Left ventricle myocardium superior (tissue), 1 donor: ENCODE measurements around the gene FAT2. TPM values are rescaled to one million over a fixed set of nuclear protein-coding genes. Genes with fewer than 3 reads are reported as not detected.
"Not testable (repeated sequence)": the region's sequence is repeated elsewhere in the genome, so short reads cannot be mapped to it uniquely, and the experiment has no call there.

Experiments
- ATAC-seq: fragments of 200-7000 bp; cut with Tn5 transposase; one replicate; pipeline ENCODE4 v1.9.1; 2020; ENCODE audit warnings: mild to moderate bottlenecking, moderate library complexity
- DNase-seq: peaks from one replicate; pipeline ENCODE4 v3.0.0-alpha.2; 2020
- intact Hi-C: fragments of 100-400 bp; cut with micrococcal nuclease; formaldehyde crosslinking; loops from one replicate; pipeline ENCODE4 v1.11.0; 2022
- total RNA-seq: library from RNA; stranded (reverse); fragmentation: NEBNext Ultra II Directional; extraction: Animal tissue kit (Norgen Biotek cat#: 25700); gene quantifications from one replicate; pipeline ENCODE4 v1.2.1, GENCODE V29; 2021
- donor health status: DM: no; HTN: yes; CAD: no; lungs with severe emphysema.

The FAT2 gene
- total RNA-seq, 1 donor from 2014 or later: not detected

DNA sequence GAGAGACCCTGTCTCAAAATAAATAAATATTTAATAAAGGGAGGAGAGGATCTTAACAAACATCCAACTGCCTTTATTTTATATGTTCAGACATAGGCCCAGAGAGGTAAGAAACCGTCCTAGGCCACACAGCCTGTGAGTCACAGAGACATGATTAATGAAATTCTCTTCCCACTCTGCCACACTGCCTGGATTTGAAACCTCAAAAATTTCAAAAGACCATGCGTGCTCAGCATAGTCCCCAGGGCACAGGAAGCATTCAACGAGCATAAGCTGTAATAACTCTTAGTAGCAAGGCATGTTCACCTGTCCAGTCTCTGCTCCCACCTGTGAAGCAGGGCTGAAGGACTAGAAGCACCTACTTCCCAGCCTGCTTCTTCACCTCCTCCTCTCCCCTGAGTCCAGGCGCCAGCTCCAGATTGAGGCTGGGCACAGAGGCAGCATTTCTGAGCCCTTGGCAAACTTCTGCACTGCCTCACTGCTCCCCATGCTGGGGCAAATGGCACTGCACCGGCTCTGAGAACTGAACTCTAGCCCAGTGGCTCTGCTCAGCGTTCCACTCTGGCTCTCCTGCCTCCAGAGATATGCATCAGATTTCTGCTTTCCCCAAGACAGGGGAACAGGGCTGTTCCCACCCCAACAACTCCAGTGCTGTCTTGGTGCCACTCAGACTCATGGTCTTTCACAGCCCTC lies 1.1 kb downstream of the FAT2 start:
- DNase-seq: no peak
- ATAC-seq: no peak
- intact Hi-C loops: no loop called here

DNA sequence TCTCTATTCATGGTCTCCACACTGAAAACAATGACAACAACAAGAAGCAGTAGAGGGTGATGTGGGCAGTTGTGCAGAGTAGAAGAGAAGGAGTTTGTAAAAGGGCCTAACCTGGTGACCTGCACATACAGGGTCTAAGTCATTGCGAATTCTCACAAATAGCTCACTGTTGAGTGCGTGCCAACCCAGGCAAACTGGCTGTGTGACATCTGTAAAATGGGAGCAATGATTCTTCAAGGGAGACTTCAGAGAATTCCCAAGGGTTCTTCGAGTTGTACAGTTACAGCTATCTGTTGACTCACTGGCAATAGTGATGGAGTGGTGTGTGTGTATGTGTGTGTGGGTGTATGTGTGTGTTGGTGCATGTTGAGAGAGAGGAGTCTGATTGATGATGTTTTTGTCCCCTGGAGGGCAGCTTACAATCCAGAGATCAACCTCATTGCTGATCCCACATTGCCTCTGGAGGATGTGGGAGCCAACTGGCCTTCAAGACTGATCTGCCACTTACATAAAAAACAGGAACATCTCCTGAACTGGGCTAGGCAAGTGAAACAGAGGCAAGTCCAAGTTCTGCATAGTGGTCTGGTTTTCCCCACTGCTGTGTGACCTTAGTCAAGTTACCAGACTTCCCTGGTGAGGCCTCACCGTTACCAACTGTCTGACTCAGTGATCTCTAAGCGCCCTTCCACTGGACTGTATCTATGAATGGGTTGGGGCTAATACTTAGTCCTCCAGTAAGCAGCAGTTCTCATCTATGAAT lies 3.2 kb downstream of the FAT2 start:
- intact Hi-C loops: no loop called here
- no peak for DNase-seq
- ATAC-seq: no peak

DNA sequence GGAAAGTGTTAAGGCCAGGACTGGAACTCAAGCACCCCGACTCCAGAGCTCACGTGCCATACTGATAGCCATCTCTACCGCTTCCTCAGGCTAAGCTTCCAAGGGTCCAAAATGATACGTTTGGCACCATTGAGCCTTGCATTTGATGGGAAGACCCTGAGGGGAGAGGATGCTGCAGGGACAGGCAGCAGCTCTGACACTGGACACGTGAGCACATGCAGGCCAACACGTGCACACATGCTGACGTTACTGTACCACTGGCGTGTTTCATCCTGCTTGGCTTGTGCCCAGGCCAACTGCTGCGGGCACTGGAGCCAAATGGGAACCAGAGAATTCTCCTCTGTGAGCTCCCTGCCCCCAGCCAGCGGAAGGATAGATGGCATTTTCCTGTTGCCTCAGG lies 5.2 kb downstream of the FAT2 start:
- peak; percentile 60 for DNase-seq
- intact Hi-C loops: no loop called here
- no peak for ATAC-seq

DNA sequence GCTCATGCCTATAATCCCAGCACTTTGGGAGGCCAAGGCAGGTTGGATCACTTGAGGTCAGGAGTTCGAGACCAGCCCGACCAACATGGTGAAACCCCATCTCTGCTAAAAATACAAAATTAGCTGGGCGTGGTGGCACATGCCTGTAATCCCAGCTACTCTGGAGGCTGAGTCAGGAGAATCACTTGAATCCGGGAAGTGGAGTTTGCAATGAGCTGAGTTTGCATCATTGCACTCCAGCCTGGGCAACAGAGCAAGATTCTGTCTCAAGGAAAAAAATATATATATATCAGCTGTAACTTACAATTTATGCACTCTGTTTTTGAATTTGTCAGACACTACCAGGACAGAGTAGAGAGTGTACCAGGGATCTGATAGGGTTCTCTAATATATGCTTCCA lies 5.8 kb downstream of the FAT2 start:
- intact Hi-C loops, ATAC-seq, DNase-seq: not testable (repeated sequence)

DNA sequence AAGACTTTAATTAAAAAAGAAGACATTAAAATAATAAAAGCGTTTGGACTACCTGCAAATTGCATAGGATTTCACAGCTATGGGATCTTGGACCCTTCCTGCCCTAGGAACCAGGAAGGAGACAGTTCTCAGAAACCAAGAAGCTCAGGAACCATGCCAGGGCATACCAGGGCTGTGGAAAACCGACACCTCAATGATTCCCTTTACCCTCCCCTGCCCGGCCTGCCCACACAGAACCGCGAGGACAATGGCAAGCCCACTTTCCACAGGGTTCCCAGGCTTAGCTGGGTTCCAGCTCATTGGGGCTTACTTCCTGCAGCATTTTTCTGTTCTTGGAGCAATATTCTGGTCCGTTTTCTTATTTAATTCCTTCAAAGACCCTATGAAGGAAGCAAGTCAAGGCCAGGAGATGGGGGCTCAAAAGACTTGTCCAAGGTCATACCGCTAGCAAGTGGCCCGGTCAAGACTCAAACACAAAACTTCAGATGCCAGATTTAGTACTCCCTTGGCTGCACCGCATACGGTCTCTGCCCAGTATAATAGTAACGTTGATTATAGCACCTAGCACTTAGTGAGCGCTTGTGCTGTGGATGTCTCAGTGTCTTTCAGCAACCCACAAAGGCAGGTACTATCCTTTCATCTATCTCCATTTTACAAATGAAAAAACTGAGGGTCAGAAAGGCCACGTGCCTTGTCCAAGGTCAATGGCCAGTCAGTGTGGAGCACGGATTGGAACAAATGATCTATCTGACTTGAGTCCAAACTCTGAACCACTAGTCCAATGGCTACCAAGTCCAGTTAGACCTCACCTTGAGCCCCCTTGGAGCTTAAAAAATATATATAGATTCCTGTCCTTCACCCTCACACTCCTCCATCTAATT lies 6.8 kb downstream of the FAT2 start:
- no peak for DNase-seq
- intact Hi-C loops: no loop called here
- no peak for ATAC-seq

DNA sequence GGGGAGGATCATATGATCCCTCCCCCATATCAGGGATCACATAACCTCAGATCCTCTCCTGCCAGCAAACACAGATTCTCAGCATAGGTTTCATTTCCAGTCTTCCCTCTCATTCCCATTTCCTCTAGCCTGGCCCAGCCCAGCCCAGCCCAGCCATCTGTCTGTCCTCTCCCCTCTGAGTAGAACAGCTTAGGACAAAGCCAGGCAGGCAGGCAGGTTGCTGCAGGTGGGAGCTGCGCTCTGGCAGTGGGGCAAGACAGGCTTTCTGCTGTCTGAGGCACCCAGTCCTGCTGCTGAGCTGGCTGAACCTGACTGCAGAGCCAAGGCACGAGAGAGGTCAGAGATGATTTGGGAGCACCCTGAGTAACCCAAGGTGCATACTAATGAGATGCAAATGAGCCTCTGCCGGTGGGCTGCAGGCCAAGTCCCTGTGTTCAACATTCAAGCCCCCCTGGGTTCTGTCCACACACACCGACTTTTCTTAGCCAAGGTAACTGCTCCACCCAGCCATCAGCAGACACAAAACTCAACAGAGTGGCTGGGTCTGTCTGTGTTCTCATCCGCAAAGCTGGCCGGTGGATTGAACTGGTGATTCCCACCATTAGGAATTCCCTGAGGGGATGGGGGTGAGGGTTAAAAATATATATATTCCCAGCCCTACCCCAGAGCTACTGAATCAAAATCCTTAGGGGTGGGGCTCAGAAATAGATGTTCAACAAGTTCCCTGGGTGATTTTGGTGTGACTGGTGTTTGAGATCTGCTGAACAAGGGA lies 9.1 kb downstream of the FAT2 start:
- no peak for ATAC-seq
- intact Hi-C loops: no loop called here
- no peak for DNase-seq

DNA sequence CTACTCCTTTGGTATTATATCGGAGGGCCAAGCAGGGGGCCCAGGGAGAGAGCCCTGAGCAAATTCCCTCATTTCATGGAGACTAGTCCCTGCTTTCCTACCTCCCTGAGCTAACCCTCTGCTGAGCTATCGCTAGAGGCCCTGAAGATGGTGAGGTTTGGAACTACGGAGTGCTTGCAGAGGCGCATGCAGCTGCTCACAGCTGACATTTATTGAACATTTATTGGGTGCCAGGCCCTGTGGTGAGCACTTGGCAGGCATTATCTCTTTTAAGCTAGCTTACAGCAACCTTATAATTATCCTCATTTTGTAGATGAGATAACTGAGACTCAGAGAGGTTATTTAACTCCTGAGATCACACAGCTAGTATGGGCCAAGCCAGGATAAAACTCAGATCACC lies 9.8 kb downstream of the FAT2 start:
- ATAC-seq: no peak
- intact Hi-C loops: no loop called here
- DNase-seq: no peak

DNA sequence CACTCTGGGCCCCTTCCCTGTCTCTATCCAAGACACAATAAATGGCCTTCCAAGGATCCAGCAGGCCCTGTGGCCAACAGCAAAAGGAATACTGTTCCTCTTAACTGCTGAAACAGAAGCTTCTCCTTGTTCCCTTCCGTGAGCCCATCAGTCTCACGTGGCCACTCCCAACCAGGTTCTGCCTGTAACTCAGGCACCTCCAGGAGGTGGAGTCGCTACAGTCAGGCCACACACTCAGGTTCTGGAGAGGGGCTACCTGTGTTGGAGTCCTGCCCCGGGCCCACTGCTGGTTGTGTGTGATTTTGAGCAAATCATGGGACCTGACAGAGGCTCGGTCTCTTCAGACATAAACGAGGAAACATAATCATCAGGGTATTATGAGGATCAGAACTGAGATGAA lies 10.3 kb downstream of the FAT2 start:
- DNase-seq (no peak), ATAC-seq (no peak)
- intact Hi-C loops: no loop called here

DNA sequence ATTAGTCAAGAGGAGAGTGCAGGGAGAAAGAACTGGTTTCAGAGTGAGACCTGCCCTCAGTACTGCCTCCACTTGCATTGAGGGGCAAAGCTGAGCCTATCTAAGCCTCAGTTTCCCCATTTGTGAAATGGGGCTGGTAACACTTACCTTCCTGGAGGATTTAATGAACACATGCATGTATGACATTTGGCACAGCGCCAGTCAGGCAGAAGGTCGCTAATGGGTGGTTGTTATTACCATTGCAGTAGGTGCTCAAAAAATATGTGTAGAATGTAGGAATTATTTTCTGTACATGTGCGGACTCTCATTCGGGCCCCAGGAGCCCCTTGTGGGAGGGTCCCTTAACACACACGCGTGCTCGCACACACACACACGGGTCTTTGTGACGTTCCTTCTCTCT lies 10.9 kb downstream of the FAT2 start:
- ATAC-seq (no peak), DNase-seq (no peak)
- intact Hi-C loops: no loop called here

DNA sequence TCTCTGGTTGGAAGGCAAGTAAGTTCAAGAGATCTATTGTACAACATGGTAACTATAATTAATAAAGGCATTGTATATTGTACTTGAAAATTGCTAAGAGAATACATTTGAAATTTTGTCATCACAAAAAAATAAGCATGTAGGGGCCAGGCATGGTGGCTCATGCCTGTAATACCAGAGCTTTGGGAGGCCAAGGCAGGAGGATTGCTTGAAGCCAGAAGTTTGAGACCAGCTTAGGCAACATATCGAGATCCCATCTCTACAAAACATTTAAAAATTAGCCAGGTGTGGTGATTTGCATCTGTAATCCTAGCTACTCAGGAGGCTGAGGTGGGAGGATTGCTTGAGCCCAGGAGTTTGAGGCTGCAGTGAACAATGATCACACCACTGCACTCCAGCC lies 12.0 kb downstream of the FAT2 start:
- not testable (repeated sequence) for ATAC-seq

DNA sequence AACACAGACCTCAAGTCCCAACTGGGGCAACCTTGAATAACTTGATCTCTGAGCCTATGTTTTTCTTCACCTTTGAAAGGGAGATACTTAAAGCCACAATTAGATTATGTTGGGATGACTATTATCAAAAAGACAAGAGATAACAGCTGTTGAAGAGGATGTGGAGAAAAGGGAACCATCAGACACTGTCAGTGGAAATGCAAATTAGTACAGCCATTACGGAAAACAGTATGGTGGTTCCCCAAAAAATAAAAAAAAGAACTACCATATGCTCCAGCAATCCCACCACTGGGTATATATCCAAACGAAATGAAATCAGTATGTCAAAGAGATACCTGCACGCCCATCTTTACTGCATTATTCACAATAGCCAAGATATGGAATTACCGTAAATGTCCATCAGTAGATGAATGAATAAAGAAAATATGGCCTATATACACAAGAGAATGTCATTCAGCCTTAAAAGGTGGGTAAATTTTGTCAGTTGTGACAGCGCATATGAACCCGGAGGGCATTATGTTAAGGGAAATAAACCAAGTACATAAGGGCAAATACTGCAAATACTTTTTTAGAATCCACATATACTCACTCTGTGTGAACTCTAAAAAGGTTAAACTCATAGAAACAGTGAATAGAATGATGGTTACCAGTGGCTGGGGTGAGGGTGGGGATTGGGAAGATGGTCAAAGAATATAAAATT lies 12.7 kb downstream of the FAT2 start:
- ATAC-seq: no peak
- intact Hi-C loops: no loop called here
- no peak for DNase-seq

More for the DNA sequence above, 12.0 kb downstream of the FAT2 start:
- intact Hi-C loops, DNase-seq: not testable (repeated sequence)

DNA sequence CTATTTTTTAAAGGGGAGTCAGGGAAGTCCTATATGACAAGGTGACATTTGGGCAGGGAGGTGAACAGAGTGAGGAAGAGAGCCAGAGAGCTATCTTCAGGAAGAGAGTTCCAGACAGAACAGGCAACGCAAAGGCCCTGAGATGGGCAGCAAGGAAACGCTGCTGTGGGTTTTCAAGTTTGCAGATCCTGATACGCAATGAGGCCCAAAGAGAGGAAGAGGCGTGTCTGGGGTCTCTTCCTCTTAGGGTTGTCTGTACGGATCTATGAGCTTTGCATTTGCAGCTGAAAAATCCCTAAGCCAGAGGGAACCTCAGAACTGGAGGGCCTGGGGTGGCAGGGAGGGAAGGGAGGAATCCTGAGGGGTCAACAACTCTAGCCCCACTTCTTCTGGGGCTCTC lies 13.6 kb downstream of the FAT2 start:
- peak; percentile 49 for ATAC-seq
- no peak for DNase-seq
- intact Hi-C loops: no loop called here

DNA sequence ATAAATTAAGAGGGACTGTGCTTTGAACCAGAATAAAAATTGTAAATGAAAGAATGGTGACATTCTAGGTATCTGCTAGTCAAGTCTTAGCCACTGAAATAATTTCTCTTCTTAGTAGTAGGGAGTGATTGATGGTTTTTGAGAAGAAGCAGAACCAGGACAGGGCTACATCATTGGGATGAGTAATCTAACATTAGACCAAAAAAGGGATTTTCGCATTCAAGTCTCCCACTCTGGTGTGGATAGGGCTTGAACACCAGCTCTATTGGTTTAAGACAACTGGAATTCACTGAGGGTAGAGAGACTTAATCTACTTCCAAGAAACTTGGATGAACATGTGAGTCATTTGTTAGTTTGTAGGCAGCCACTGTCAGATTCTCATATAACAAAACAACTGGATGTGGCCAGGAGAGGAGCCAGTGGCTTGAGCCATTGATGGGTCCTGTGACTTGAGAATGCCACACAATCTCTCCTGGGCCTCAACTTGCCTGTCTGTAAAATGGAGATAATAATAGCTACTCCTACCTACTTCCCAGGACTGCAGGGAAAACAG lies 16.6 kb downstream of the FAT2 start:
- ATAC-seq (no peak), DNase-seq (no peak)
- intact Hi-C loops: no loop called here

DNA sequence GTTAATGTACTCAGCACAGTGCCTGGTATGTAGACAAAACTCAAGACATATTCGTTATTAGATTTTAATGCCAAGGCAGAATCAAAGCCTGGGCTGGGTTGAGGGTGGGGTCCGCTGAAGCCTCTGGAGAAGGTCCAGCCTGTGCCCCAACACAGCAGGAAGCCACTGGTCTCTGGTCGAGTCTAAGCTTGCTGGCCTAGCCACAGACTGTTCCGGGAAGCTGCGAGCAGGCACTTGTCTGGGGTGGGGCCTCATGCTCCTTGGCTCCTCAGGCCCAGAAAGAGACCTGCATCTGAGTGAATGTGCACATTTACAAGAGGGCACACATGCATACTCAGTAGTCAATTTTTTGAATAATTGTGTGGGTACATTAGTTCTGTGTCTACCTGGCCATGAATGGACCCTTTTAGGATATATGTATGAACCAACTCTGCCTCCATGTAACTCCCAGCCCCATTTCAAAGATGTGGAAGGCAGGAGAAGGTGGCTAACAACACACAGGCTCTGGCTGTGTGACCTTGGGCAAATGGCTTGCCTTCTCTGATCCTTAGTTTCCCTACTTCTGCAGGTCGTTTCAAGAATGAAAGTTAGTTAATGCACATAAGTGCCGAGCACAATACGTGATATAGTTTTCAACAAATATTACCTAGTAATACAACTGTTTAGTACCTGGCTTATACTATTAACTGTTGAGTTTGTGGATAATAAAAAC lies 18.3 kb downstream of the FAT2 start:
- DNase-seq (no peak), ATAC-seq (no peak)
- intact Hi-C loops: no loop called here

DNA sequence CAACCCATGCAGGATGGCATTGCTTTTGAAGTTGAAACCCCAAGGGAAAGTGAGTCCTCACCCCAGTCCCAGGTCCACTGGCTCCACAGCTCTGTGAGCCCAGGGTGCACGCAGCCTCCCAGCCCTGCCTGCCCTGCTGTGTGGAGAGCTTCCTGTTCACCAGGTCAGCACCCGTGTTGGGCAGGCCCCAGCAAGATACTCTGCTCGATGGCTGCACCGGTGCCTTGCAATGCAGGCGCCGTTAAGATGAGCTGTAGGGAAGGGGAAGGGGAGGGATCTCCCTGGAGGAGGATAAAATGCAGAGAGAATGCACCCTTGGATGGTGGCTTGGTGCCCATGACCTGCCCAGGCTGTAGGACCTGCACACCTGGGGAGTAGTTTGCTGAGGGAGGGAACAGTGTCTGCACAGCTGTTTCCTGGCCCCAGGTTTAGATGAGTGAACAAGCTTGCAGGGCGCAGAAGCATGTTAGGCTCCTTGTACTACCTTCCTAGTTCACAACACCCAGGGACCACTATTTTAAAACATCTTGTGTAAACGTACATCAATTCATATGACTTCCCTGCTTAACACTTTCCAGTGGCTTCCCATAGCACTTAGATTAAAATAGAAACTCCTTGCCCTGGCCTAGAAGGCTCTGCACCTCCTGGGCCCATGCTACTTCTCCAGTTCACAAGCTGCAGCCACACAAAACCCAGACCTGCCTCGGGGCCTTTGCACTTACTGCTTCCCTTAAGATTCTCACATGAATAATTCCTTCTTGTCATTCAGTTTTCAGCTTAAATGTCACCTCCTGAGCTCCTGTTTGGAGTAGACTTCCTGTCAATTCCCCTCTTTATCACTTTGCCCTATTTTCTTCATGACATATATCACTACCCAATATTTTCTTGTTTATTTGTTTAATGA lies 19.6 kb downstream of the FAT2 start:
- intact Hi-C loops: no loop called here
- ATAC-seq: no peak

DNA sequence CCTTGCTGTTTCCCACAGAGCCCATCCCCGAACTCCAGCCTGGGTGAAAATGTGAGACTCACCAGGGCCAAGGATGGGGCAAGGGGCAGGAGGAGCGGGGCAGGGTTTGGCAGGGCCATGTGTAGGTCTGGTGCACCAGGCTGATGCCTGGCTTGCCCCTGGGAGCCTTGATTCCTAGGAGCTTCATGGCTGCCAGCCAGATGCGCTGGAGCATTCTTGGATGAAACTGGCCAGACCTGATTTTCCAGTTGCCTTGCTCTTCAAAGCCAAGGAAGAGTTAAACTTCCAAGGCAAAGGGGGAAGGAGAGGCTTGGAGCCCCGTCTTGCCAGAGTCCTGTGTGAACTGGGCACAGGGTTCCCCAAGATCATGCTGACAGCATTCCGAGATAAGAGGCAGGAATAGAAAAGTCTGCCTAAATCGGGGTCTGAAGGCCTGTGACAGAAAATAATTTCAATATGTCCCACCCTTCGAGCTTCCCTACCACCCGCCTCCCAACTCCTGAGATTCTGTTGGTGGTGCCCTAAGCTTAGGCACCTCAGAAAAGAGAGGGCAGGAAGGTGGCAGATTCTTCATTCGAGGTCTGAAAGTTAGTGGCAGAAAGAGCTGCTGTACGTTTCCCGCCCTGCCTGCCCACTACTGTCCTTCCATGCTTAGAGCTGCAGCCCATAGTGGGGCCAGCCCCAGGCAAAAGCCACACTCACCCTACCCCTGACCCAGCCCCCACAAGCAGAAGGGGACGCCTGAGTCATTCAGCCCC lies 20.4 kb downstream of the FAT2 start:
- DNase-seq (no peak), ATAC-seq (no peak)
- intact Hi-C loops: no loop called here

More for the DNA sequence above, 19.6 kb downstream of the FAT2 start:
- no peak for DNase-seq
